Aortic smooth muscle cell (primary cell): ENCODE measurements around the gene CTSA. TPM values are rescaled to one million over a fixed set of nuclear protein-coding genes. Genes with fewer than 3 reads are reported as not detected.

Source experiments
- total RNA-seq: library from RNA; depleted of rRNA; stranded (reverse); fragments of >200 nt; gene quantifications from 2 replicates; pipeline ENCODE4 v1.2.3, GENCODE V29; 2014

CTSA gene
- total RNA-seq, result 103 and 140 TPM in 2 replicates

DNA sequence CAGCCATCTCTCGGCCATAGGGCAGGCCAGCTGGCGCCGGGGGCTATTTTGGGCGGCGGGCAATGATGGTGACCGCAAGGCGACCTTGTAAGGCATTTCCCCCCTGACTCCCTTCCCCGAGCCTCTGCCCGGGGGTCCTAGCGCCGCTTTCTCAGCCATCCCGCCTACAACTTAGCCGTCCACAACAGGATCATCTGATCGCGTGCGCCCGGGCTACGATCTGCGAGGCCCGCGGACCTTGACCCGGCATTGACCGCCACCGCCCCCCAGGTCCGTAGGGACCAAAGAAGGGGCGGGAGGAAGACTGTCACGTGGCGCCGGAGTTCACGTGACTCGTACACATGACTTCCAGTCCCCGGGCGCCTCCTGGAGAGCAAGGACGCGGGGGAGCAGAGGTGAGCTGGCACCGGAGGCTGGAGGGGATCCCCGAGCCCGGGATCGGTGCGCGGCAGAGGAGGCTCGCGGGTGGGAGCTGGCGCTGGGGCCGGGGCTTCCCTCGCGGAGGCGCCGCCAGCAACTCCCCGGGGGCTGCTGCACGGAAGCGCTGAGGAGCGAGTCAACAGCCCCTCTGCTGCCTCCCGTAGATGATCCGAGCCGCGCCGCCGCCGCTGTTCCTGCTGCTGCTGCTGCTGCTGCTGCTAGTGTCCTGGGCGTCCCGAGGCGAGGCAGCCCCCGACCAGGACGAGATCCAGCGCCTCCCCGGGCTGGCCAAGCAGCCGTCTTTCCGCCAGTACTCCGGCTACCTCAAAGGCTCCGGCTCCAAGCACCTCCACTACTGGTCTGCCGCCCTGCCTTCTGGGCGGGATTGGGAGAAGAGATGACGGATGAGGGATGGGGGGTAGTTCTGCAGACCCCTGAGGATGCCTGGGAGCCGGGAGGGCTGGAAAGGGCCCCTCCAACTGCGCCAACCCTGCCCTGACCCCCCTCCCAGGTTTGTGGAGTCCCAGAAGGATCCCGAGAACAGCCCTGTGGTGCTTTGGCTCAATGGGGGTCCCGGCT is at the start of gene CTSA, which contains the start of gene NEURL2:
Gene CTSA (plus strand): TSS at position 351 of the 999 bp plus-strand sequence. CDS start 234 bp downstream, at position 585.
Gene NEURL2 (minus strand): TSS at position 224 of the 999 bp plus-strand sequence. CDS start 217 bp downstream, at position 7.

DNA sequence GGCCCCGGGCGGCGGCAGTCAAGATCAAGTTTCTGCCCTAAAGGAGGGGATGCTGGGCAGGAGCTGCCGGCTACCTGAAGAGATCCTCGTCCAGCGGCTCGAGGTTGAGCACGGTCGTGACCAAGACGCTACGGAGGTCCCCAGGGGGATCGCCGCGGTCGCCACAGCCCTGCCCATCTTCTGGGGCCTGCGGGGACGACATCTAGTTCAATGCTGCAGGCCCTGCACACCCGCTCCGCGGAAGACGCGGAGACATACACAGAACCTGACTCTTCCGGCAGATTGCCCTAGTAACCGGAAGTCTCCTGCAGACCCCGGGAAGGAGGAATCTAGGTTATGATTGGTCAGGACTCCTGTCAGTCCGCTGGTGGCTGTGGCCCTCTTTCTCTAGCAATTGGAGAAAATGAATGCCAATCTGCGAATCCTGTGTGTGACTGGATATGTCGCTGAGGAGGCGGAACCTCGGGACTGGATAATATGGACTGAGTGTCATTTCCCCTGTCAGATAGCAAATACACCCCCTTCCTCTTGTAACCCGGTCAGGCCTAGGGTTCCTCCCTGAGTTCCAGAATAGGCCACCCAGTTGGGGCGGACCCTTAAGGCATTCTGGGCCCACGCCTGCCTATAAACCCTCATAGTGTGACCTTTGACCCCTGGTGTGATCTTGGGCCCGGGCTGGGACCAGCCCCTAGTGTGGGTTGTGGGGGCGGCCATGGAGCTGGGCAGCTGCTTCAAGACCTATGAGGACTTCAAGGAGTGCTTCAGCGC is 33.8 kb upstream of the CTSA start, which contains the start of the genes ACOT8 and ZSWIM3:
Gene ACOT8 (minus strand): TSS at position 279 of the 768 bp plus-strand sequence. CDS start 77 bp downstream, at position 202.
Gene ZSWIM3 (plus strand): TSS at position 501 of the 768 bp plus-strand sequence. CDS start 212 bp downstream, at position 713.

DNA sequence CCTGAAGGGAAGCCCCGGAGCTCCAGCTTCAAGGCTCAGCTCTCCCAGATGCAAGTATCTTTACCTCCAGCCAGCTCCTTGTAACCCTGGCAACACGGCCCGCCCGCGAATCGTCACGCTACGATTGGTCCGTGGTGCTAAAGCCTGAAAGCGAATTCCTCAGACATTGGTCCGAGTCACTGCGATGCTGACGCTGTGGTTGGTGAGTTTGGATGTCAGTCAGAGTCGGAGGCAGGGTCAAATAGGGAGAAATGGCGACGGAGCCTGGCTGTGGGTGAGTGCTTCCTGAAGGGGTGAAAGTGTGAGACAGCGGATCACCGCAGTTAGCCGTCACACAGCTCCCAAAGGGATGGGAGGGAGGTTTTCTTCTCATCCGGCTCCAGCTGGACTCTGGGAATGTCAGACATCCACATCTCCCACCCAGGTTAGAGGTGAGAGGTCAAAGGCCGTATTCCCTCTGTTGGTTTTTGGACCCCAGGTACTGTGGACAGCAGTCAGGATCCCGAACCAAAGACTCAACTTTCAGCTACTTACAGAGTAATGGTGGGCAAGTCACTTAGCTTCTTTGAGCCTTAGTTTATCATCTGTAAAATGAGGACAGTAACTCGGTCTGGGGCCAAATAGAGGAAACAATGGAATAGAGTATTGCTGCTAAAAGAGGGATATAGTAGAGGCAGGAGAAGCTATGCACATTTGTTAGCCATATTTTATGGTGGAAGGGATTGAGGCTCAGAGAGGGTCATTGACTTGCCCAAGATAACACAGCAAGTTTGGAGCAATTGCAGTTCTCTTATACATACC is 9.9 kb upstream of the CTSA start, which contains the start of gene ZSWIM1:
Gene ZSWIM1 (plus strand): TSS at position 240 of the 801 bp plus-strand sequence. CDS start 1,366 bp downstream, outside the sequence.

DNA sequence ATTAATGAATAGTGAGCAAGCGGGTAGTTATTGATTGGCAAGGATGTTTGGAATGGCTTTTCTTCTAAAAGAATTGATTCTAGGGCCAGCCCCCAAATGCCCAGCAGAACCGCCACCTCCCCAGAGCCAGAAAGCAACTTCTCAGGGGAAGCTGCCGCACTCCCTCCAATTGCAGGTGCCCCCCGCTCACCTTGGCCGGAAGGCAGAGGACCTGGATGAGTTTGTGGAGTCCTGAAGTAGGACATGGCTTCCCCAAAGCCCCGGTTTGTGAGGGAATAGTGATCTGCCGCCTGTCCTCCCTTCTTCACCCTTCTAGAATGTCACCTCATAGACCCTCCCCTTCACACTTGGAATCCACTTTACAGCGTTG is 3.8 kb upstream of the CTSA start, which contains the start of gene SPATA25:
Gene SPATA25 (minus strand): TSS at position 277 of the 370 bp plus-strand sequence. CDS start 32 bp downstream, at position 245.

DNA sequence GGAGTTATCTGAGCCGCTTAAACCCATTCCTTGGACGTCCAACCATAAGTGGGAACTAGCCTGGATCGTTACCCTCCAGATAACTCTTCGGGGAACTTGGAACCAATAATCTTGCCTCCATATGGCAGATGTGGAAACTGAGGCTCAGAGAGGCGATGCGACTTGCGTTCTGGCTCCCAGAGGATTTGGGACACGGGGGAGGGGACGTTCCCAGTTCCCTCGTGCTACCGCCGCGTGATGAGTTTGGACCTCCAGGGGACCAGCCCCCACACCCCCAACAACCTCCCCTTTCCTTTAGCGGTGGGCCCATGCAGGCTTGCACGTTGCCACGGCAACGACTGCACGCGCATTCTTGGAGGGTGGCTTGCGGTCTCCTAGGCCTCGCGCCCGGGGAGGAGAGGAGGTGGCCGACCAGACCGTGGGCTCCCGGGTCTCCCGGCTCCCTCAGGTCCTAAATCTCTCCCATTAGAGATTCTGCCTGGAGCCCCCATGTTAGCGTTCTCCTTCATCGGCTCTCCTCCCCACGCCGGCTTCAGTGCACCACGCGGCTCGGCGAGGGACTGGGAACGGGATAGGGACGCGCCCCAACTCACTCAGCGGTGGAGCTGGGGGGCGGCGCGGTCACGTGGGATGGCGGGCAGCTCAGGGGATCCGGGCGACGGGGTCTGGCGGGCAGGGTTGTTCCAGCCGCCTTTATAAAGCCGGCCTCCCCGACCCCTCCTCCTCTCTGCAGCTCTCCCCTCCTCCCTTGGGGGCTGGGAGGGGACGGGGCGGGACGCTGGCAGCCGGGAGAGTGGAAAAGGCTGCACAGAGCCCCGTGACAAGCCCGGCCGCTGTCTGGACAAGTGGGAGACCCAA is 20.6 kb downstream of the CTSA start, which contains the start of gene PLTP:
Gene PLTP (minus strand): TSS at position 670 of the 858 bp plus-strand sequence. CDS start 703 bp downstream, outside the sequence.

DNA sequence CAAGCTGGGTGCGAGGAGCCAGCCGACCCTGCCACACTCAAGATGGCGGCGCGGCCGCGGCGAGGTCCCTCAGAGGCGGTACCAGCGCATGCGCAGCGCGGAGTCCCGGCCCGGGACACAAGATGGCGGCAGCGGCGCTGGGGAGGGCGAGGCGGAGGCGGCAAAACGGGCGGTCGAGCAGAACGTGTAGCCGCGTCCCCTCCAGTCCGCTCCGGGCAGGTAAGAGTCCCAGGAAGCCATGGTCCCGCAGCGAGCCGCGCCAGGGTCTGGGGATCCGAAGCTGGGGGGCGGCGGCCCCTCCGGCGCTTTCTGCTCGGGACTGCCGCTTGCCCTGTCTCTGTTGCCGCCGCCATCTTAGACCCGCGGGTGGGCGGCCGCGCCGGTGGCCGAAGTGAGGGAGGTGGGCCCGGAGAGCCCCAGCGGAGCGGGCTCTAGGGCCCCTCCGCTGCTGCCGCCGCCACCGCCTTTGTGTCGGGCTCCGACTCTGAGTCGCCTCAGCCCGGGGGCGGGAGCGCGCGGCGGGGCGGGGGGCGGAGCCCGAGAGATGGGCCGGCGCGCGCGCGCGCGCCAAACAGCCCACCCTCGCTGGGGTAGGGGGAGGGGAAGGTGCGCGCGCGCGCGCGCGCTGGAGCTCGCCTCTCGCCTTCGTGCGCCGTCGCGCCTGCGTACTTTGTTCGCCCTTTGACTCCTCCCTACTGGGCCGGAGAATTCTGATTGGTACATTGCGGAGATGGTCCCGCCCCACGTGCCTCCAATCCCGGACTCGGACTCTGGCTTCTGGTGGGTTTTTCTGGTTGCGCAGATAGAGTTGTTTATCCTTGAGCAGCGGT is 43.7 kb downstream of the CTSA start, which contains the start of gene PCIF1:
Gene PCIF1 (plus strand): TSS at position 98 of the 830 bp plus-strand sequence. CDS start 4,317 bp downstream, outside the sequence.

Other genes with a start within 250 kb of the CTSA start
- not detected in 2 replicates for gene WFDC11, start 221.1 kb upstream of the CTSA start, total RNA-seq
- not detected in 2 replicates for gene WFDC13, start 189.3 kb upstream of the CTSA start, total RNA-seq
- not detected in 2 replicates for gene WFDC10B, start 186.3 kb upstream of the CTSA start, total RNA-seq
- gene SPINT4, start 169.0 kb upstream of the CTSA start, total RNA-seq, result not detected in 2 replicates
- 0.26 TPM in 1 of 2 replicates, not detected in the other for gene WFDC3, start 99.5 kb upstream of the CTSA start, total RNA-seq
- gene DNTTIP1, start 99.4 kb upstream of the CTSA start, total RNA-seq, result 12.0 and 14.6 TPM in 2 replicates
- gene UBE2C, start 78.7 kb upstream of the CTSA start, total RNA-seq, result 11.4 and 22.2 TPM in 2 replicates
- 1.4 and 1.5 TPM in 2 replicates for gene TNNC2, start 64.0 kb upstream of the CTSA start, total RNA-seq
- 55.2 and 65.2 TPM in 2 replicates for gene SNX21, start 57.5 kb upstream of the CTSA start, total RNA-seq
- 29.2 and 32.9 TPM in 2 replicates for gene ACOT8, start 33.9 kb upstream of the CTSA start, total RNA-seq
- 5.2 and 5.5 TPM in 2 replicates for gene ZSWIM3, start 33.7 kb upstream of the CTSA start, total RNA-seq
- 3.0 TPM in 2 replicates for gene ZSWIM1, start 10.1 kb upstream of the CTSA start, total RNA-seq
- 1.4 and 1.5 TPM in 2 replicates for gene SPATA25, start 3.7 kb upstream of the CTSA start, total RNA-seq
- gene NEURL2, start 127 bp upstream of the CTSA start, total RNA-seq, result 5.2 and 5.3 TPM in 2 replicates
- gene PLTP, start 20.8 kb downstream of the CTSA start, total RNA-seq, result 32.0 and 41.9 TPM in 2 replicates
- 7.0 and 7.5 TPM in 2 replicates for gene PCIF1, start 43.3 kb downstream of the CTSA start, total RNA-seq
- 10.7 and 13.3 TPM in 2 replicates for gene ZNF335, start 80.9 kb downstream of the CTSA start, total RNA-seq
- gene MMP9, start 117.6 kb downstream of the CTSA start, total RNA-seq, result not detected in 2 replicates
- gene SLC12A5, start 137.9 kb downstream of the CTSA start, total RNA-seq, result 0.06 TPM in 1 of 2 replicates, not detected in the other
- 7.8 and 9.3 TPM in 2 replicates for gene NCOA5, start 198.6 kb downstream of the CTSA start, total RNA-seq
- gene CD40, start 227.0 kb downstream of the CTSA start, total RNA-seq, result 7.3 and 7.8 TPM in 2 replicates